GM20431 (cell line): ENCODE results near the gene UBE2I.

Experiments
- in situ Hi-C: fragments of 300-500 bp; cut with MseI, MboI; formaldehyde crosslinking; loops from one replicate; pipeline ENCODE4 v1.15.0; 2020; ENCODE audit warnings: low sequenced_read_pairs; ENCODE audit not compliant: unreplicated experiment

UBE2I gene

DNA sequence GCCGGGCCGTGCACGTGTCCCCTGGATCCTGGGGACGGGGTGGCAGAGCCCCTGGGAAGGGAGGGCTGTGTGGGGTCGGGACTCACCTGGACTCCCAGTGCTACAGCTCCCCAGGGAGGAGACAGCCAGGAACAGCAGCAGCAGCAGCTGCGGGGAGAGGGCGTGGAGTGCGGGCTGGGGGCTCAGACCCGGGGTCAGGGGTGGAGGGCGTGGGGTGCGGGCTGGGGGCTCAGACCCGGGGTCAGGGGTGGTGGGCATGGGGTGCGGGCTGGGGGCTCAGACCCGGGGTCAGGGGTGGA lies 32.9 kb upstream of the UBE2I start:
- in situ Hi-C loops, result no loop called here

GRCh38 chr16:1277151-1277598 lies 32.3 kb upstream of the UBE2I start:
- in situ Hi-C loops, result no loop called here

DNA sequence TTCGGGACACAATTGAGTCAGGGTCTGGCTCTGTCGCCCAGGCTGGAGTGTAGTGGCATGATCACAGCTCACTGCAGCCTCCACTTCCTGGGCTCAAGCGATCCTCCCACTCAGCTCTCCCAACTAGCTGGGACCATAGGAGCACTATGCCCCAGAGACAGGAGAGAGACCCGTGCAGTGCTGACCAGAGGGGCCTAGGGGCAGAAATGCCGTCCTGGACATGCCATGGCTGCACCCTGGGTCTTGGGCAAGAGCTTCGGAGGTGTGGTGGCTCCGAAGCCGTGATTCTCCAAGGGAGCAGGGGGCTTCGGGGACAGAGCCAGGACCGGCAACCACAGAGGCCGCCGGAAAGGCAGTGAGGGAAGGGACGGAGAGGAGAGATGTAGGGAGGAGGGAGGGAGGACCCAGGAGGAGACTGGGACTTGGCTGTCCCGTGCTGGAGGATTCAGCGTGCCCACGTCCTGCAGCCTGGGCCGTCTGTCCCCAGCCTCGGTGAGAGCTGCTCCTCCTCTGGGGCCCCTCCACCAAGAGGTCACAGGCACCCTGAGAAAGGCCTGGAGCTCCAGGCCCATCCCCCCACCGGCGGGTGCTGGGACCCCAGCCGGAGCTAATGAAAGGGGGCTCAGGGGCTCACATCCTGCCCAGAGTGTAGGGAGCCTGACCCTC lies 31.7 kb upstream of the UBE2I start:
- in situ Hi-C loops, result no loop called here

DNA sequence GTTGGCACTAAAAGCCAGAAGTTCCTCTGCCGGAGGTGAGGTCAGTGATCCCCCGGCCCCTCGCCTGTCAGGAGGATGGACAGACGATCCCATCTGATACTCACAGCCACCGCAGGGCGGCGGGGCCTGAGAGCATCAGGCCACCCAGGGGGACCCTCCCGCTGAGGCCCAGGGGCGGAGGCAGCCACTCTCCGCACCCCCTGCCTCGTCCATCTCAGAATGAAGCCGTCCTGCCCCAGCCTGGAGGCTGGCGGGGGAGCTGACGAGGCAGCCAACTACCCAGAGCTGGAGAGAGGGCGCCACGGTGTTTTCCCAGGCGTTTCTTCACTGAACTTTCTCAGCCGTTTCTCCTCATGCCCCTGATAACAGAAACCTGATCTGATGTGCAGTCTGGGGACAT lies 31.0 kb upstream of the UBE2I start:
- in situ Hi-C loops, result no loop called here

DNA sequence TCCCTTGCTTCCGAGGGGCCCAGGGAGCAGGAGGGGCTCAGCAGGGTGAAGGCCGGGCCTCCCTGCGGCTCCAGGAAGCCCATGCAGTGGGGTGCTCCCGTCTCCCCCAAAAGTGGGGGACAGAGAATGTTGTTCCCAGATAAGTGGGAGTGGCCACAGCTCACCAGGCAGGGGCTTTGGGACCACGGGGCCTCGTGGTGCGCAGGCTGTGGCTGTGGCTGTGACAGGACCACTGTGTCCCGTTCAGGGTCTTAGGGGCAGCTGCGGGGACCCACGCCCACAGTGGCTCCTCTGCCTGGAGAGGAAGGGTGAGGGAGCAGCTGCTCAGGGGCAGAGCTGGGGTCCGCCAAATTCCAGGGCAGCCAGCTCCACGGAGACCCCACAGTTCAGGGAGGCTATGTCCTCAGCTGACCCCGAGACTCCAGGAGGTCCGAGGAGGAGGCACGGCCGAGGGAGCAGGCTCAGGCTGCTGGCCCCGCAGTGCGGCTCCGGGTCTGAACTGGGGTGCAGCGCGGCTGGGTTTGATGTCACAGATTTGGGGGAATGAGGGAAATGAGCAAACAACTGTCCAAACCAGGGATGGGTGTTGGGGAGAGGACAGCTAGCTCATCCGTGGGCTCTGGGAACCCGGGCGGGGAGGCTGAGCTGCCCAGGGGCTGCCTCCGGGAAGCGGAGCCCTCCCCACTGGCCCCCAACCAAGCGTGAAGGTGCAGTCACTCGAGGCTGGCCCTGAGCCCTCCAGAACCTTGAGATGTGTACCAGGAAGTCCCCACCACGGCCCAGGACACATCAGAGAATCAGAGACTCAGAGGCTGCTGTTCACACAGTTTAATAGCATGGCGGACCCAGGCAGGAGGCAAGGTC lies 30.1 kb upstream of the UBE2I start:
- in situ Hi-C loops, result no loop called here

DNA sequence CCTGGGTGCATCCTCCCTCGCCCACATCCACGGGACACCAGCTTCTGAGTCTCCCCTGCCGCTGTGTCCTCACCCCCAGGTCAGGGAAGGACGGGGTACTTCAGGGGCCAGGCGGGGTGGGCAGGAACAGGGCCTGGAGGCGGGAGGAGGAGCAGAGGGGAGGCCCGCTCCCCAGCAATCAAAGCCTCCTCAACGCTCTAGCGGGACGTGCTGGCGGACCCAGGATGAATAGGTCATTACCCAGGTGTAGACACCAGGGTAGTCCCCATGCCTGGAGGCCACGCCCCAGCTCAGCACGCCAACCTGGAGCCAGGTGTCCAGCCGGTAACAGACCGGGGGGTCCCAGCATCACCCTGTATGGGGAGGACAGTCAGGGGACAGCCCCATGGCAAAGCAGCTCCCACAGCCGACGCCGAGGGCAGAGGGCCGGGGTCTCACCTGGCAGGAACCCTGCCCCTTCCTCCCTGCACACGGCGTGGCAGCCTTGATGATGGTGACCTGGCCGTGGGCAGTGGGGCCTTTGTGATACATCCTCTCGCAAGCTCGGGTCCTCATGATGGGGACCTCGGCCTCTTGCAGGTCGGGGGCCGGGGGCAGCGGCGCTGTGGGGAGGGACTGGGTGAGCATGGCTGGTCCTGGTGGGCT lies 29.4 kb upstream of the UBE2I start:
- in situ Hi-C loops, result no loop called here

- in situ Hi-C loops, result no loop called here
These were observed 28.7 kb upstream of the UBE2I start for GRCh38 chr16:1280783-1281182.

DNA sequence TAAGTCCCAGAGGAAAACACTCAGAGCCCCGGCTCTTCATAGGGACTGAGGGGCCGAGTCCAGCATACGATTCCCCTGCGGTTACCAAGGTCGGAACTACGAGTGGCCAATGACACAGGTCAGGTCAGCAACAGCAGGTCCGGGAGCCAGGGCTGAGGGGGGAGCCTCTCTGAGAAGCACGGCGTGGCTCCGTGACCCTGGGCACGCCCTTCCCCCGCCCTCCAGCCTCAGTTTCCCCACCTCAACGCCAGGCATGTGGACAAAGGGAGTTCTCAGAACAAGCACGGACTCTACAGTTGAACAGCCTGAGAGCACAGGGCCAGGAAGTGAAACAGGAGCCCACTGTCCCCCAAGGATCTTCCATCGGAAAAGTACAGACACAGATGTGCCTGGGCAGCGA lies 27.9 kb upstream of the UBE2I start:
- in situ Hi-C loops, result no loop called here

GRCh38 chr16:1282324-1282973 lies 27.0 kb upstream of the UBE2I start:
- in situ Hi-C loops, result no loop called here

DNA sequence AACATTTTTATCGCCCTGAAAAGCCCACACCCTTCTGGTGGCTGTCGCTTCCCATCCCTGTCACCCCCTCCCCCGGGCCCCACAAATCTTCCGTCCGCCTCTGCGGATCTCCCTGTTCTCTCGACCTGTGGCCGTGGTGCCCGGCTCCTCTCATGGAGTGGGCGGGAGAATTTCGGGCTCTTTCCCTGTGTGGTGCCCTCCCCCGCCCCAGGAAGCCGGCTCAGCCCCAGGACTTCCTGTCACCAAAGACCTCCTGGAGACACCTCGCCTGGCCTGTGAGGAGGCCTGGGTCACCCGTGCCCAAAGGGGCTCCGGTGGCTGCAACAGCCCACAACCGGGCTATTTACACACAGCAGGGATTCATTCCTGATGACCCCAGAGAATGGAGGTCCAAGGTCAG lies 26.1 kb upstream of the UBE2I start:
- in situ Hi-C loops, result no loop called here

DNA sequence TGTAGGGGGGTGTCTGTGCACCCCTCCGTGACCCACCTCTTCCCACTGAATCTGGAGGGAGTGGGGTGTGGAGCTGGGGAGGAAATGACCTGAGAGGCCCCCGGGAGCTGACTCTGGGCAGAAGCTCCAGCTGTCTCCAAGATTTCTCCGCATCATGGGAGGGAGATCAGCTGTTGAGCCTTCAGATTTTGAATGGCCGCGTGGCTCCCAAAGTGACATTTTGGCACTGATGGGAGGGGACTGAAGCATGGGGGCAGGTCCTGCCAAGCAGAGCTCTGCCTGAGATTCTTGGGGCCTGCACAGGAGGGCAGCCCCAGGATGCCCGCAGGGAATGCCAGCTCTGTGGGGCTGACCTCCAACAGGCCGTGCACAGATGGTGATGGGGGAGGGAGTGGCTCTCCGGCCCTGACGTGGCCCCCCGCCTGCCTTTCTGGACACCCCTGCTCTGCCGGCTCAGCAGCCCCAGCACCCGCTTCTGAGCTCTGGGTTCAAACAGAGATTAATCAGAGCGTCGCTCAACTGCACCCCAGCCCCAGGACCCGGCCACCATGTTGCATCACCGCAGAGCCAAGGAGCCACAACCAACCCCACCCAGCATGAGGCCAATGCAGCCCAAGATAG lies 25.3 kb upstream of the UBE2I start:
- in situ Hi-C loops, result no loop called here

- in situ Hi-C loops, result no loop called here
These were observed 23.5 kb upstream of the UBE2I start for GRCh38 chr16:1285669-1286512.

- in situ Hi-C loops, result no loop called here
These were observed 22.8 kb upstream of the UBE2I start for GRCh38 chr16:1286513-1287094.

- in situ Hi-C loops, result no loop called here
These were observed 21.3 kb upstream of the UBE2I start for GRCh38 chr16:1287982-1288670.

GRCh38 chr16:1288813-1289476 lies 20.5 kb upstream of the UBE2I start:
- in situ Hi-C loops, result no loop called here

GRCh38 chr16:1289477-1289866 lies 20.0 kb upstream of the UBE2I start:
- in situ Hi-C loops, result no loop called here

- in situ Hi-C loops, result no loop called here
These were observed 19.4 kb upstream of the UBE2I start for GRCh38 chr16:1290063-1290501.
